Measurements from ENCODE around the gene SLC6A6.

The SLC6A6 gene

DNA sequence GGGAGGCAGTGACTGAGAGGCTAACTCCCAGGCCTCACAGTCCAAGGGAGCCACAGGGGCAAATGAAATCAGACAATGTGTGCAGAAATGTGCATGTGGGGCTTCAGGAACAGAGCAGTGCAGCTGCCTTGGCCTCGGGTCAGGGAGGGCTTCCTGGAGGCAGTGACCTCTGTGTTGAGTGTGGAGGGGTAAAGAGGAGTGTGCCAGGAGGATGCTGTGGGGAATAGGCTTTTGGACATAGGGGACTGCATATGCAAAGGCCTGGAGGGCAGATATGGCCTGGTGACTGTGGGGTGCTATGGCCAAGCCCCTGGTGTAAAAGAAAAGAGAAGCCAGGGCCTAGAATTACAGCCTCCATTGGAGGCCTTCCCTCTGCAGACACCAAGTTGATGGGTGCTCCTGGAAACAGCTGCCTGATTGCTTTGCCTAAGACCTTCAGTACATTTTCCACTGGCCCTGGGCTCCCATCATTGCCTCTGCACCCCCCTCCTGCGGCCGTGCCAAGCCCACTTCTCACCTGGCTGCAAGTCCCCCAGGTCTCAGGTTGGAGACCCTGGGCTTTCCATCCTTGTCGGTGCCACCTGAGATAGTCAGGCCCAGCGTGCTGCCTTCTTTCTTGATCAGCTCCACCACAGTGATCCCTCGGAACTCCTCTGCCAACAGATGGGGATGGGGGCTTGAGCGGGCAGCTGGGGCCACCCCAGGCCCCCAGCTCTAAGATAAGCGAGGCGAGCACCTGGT lies 122.7 kb downstream of the SLC6A6 start:
- no peak for DNase-seq

DNA sequence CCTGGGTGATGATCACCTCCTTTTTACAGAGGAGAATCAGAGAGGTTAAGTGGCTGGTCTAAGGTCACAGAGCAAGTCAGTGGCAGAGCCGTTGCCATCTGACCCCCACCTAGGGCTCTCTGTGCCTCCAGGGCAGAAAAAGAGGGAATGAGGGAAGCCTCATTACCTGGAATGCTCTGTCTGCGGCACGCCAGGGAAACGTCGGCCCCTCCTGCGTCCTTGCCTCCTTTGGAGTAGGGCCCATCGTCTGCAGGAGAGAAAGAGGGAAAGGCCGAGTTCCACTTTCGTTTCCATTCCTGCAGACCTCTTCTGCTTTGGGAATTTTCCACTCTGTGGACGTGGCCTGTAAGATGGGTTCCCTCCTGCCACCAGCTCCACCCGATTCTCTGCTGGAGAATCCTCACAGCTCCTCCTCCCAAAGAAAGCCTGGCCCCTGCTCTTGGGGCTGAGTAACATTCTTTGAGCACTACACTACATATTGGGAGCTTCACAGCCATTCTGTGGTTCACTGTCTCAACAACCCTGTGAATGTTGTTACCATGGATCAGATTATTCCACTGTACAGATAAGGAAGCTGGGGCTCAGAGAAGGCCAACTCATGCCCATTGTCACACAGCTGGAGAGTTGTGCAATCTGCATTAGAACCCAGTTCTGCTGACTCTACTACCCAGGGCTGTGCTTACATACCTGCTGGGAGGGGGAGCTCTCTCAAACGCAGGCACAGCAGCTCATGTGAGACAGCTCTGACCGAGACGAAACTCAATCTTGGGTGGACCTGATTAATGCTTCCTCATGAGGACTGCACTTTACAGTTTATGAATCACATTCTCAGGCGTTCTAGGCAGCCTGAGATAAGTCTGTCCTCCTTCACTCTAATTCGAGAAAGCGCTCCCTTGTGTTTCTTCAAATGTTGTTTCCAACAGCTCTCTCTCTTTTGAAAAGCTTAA lies 123.6 kb downstream of the SLC6A6 start:
- DNase-seq, result no peak

DNA sequence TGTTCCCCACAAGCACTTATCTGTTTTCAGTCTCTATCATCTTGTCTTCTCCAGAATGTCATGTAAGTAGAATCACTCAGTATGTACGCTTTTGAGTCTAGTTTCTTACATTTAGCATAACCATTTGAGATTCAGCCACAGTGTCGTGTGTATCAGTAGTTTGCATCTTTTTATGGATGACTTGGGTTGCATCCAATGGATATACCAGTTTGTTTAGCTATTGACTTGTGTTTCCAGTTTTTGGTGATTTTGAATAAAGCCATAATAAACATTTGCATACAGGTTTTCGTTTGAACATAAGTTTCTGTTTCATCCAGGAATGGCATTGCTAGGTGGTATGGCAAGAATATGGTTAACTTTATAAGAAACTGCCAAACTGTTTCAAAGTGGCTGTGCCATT lies 125.7 kb downstream of the SLC6A6 start:
- DNase-seq, result no peak

DNA sequence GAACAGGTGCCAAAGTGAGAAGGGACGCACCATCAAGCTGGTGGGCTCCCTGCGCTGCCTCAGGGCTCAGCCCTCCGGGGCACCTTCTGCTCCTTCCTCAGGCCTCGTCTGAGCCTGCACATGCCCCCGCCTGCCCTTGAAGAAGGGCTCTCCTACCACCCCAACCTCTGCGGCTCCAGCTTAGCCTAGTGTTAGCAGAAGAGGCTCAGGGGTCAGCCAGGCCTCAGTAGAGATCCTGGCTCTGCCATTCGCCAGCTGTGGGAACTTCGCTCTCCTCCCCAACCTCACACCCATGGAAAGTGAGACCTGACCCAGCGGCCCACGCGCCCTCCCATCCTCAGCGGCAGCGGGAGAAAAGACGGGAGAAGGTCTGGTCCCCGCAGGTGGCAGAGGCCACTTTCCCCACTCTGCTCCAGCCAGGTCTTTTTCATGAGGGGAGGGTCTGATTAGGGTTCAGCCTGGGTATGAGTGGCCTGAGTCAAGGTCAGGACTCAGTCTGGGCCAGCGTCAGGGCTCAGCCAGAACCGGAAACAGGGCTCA lies 129.5 kb downstream of the SLC6A6 start:
- no peak for DNase-seq

DNA sequence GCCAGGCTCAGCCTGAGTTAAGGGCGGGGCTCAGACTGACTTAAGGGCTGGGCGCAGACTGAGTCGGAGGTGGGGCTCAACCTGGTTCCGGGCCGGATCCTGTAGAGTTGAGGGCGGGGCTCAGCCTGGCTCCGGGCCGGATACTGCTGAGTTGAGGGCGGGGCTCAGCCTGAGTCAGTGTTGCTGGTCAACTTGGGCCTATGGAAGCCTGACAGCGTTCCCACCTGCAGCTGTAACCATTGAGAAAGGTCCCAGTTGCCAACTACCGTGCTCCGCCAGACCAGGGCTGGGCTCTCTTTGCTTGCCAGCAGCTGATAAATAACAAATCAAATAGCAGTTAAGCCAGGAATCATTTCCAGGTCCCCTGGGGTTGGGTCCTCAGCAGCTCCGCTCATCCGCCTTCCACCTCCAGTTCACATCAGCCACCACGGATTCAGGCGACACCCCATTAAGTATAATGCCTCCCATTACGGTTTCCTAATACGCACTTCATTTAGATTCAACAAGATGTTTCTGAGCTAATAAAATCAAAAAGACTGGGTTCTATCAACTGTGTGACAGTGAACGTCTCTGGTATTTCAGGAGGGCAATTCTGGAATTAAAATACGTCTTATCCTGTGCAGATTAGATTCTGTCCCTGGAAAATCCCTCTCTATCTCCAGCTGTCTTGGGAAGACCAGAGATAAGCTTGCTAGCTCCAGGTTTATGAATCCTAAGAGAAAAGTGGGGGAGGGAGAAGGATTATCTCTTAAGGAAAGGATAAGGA lies 130.5 kb downstream of the SLC6A6 start:
- DNase-seq, result no peak

DNA sequence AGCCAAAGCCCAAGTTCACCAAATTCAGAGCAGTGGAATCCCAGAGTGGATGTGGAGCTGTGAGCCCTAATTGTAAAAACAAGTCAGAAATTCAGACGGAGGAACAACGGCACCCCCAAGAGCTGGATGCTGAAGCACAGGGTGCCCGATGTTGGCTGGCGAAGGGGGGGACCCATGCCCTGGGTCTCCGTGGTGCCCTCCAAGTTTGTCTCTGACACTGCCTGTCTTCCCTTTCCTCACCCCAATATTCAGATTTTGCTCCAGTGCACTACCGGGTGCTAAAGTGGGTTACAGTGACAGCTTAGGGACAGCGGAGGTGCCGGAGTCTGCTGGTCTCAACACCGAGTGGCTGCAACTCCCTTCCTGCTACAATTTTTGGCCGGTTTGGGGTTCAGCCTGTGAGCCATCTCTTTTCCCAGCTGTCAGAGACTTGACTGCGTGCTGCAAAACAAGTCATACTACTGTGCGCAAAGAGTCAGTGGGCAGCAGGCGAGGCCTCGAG lies 131.1 kb downstream of the SLC6A6 start:
- DNase-seq, result no peak

DNA sequence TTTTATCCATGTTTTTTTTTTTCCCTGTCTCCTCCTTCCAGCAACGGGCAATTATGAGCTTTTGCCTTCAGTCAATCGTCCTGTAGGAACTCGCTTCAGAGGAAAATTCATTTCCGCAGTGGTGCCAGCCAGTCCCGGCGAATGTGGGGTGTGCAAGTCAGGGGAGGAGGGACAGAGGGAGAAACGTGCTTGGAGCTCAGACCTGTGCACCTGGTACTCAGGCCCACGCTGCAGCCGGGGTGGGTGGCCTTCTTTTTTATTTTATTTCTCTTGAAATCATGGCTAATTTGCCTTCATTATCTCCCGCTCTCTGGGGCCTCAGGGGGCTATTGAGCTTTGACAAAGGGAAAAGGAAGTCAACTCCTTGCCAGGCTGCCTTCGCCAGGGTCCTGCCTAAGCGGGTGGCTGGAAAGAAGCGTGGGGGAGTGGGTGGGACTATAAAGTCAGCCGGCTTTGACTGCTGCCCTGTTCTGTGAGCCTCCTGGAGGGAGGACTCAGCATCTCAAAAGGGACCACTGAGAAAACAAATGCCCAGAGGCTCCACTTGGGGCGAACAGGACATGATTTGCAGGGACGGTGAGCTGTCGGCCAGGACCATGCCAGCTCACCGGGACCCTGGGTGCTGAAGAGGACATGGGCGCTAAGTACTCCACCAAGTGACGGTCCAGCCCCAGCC lies 132.2 kb downstream of the SLC6A6 start:
- no peak for DNase-seq

DNA sequence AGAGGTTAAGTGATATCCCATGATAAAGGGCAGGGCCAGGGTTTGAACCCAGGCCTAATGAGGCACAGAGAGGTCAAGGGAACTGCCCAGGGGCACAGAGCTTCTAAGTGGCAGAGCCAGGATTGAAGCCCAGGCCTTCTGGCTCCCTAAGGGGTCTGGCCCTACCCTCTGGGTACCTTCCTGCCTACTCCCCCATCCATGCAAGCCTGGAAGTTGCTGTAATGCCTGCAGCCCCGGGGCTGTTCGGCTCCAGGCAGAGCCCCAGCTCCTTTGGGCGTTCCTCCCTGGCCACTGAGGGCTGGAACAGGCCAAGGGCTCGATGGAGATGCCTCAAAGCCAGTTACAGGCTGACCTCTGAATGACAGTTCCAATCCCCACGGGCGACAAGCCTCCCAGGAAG lies 133.2 kb downstream of the SLC6A6 start:
- DNase-seq, result no peak

DNA sequence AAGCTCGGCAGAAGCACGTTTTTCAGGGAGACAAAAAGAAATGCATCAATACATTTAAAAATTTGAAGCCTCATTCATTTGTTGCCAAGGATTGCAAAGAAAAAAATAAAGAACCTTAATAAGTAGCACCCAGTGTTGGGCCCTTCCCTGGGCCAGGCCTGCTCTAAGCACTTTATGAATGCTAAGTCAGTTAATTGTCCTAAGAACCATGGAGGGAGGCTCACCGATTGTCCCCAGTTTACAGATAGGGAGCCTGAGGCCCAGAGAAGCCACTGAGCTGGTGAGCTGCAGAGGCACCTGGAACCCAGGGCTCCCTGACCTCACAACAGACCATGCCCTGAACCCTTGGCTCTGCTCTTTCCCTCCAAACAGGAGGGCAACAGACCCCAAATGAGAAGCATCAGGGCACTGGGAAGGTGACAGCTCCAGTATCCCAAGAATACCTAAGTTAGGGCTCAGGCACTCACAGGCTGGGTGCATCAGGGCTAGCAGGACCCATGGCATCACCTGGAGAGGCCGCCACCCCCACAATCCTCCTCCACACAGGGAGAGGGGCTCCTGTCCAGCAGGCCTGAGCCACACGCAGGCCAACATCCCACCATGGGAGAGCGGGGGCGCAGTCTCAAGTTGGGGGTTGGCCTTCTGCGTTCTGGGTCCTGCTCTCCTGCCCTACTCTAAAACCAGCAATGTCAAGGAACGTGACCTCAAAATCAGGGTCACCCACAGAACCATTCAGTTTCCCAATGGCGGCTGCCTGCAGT lies 133.8 kb downstream of the SLC6A6 start:
- DNase-seq, result no peak

DNA sequence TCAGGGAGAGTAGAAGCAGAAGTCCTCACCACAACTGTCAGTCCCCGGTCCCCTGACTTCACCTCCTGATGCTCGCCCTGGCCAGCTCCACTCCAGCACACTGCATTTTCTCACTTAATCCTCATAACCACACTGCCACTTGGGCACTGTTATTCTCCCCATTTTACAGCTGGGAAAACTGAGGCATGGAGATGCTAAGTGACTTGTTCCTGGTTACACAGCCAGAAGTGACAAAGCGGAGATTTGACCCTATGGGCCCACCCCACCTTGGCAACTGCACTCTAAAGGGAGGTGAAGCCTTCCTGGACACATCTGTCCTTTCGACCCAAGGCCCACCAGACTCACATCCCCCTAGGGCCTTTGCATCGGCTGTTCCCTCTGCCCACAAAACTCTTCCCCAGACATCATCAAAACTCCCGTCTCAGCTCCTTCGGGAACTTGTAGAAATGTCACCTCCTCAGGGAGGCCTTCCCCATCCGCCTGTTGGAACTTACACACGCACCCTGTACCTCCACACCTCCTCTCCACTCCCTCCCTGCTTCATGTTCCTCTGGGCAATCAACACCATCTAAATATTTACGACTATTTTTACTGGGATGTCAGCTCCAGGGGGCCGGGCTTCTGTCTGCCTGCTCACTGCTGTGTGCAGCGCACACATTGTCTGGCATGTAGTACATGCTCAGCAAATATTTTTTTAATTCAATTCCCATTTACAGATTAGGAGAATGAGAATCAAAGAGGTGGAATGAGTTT lies 134.6 kb downstream of the SLC6A6 start:
- no peak for DNase-seq

DNA sequence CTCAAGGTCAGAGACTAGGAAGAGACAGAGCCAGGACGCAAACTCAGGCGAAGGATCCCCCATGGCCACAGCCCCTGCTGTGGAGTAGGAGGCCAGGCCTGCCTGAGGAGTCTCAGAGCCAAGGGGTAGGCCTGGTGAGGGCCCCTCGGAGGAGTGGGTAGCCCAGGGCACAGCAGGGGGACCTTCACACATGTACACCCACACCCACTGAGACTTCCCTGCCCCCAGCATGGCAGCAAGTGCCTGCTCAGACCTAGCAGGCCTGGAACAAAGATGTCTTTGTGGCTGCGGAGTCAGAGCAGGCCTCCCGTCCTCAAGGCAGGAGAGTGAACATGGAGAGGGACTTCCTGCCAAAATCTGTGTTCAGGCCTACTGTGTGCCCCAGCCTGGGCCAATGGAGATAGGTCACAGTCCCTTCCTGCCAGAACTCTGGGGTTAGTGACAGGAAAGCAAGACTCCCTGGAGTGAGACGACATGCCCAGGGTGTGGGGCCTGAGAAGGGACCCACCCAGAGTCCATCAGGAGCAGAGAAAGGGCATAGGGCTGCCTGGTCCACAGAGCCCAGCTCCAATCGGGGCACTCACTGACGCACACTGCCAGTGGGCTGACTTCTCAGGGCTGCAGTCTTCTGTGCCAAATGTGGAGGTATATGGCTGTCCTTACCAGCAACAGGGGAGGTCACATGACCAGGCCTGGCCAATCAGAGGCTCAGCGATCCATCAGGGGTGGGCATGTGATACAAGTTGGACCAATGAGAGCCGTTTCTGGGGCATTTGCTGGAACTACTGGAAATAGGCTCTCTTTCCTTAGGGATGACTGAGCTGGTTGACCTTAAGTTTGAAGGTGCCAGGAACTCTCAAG lies 135.4 kb downstream of the SLC6A6 start:
- DNase-seq, result no peak

DNA sequence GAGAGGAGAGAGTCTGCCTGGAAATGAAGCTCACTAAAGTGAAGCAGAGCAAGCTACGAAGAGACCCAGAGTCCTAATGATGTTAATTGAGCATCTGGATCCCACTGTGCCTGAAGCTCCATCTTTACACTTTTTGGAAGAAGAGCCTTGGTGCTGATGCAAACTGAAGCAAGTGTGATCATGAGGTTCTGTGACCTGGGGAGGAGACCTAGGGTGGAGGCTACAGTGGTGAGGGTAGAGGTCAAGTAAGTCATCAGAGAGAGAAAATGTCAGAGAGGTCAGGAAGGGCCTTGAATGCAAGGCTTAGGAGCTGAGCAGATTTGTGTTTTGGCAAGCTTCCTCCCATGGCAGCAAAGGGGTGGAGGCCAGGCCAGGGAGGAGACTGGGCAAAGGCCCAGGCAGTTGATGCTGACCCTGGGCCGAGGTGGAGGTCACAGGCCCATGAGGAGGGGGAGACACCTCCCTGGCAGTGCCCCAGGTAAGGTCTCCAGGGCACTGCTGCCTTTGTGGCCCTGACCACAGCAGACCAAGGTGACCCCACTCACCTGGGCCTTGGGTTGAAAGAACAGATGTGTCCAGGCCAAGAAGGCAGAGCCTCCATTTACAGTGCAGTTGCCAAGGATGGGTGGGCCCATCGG lies 136.2 kb downstream of the SLC6A6 start:
- no peak for DNase-seq

Measured in CD4-positive, alpha-beta T cell treated with Interleukin-1 beta for 1 hour (primary cell).